ENCODE results near the gene HHIPL1. TPM values are rescaled to one million over a fixed set of nuclear protein-coding genes. Genes with fewer than 3 reads are reported as not detected.

The HHIPL1 gene
- total RNA-seq, 4 donors from 2014 or later: 2.6 to 3.9 (median 3.1) TPM

- H3K27ac ChIP-seq: no peak overlapping the region
- 66 to 74% methylated on average over 8 of the region's 8 CpGs for WGBS, 2 donors
- no peak for TF ChIP-seq CTCF (IDR thresholded peaks at IDR 0.05)
- no peak for TF ChIP-seq EP300 (IDR thresholded peaks at IDR 0.05)
- no peak for TF ChIP-seq POLR2A (IDR thresholded peaks at IDR 0.05)
- H3K27me3 ChIP-seq: no peaks in the 10 kb centered on the region
- no peaks in the 10 kb centered on the region for H3K36me3 ChIP-seq
- peaks cover 0 to 31% (median 11%) of the 10 kb centered on the region in 4 donors for H3K4me1 ChIP-seq
- no peak for DNase-seq (ENCODE audit: low spot score in 2 of 2)
- no peak overlapping the region for H3K4me3 ChIP-seq
- H3K9me3 ChIP-seq: peaks cover 0 to 14% (median 0%) of the 10 kb centered on the region in 4 donors
Observed at GRCh38 chr14:99673305-99674063, 28.6 kb downstream of the HHIPL1 start.

- DNase-seq (ENCODE audit: low spot score in 2 of 2): no peak
- Histone ChIP-seq H3K27ac (no peak overlapping the region), H3K4me3 (no peak overlapping the region), H3K4me1 (peaks cover 0 to 31% (median 11%) of the 10 kb centered on the region in 4 donors), H3K9me3 (peaks cover 0 to 21% (median 0%) of the 10 kb centered on the region in 4 donors), H3K27me3 (no peaks in the 10 kb centered on the region), H3K36me3 (no peaks in the 10 kb centered on the region)
- WGBS, 2 donors: 88% methylated on average over 9 of the region's 9 CpGs
- TF ChIP-seq POLR2A (IDR thresholded peaks at IDR 0.05) (no peak), CTCF (IDR thresholded peaks at IDR 0.05) (no peak), EP300 (IDR thresholded peaks at IDR 0.05) (no peak)
Observed at GRCh38 chr14:99674064-99674650, 29.2 kb downstream of the HHIPL1 start.

- H3K36me3 ChIP-seq: no peaks in the 10 kb centered on the region
- peaks cover 0 to 31% (median 11%) of the 10 kb centered on the region in 4 donors for H3K4me1 ChIP-seq
- H3K4me3 ChIP-seq: no peak overlapping the region
- no peaks in the 10 kb centered on the region for H3K27me3 ChIP-seq
- peaks cover 0 to 23% (median 0%) of the 10 kb centered on the region in 4 donors for H3K9me3 ChIP-seq
- 73 to 77% methylated on average over 43 to 48 of the region's 60 CpGs for WGBS, 2 donors
- no peak overlapping the region for H3K27ac ChIP-seq
- no peak for DNase-seq (ENCODE audit: low spot score in 2 of 2)
- TF ChIP-seq POLR2A (IDR thresholded peaks at IDR 0.05): no peak
Observed at GRCh38 chr14:99674776-99675381, 29.9 kb downstream of the HHIPL1 start.

- Histone ChIP-seq H3K4me1 (peaks cover 0 to 28% (median 10%) of the 10 kb centered on the region in 4 donors), H3K27me3 (no peaks in the 10 kb centered on the region), H3K36me3 (no peaks in the 10 kb centered on the region), H3K27ac (no peak overlapping the region), H3K4me3 (no peak overlapping the region), H3K9me3 (peaks cover 0 to 23% (median 0%) of the 10 kb centered on the region in 4 donors)
- TF ChIP-seq CTCF (IDR thresholded peaks at IDR 0.05): no peak
- no peak for TF ChIP-seq POLR2A (IDR thresholded peaks at IDR 0.05)
- TF ChIP-seq EP300 (IDR thresholded peaks at IDR 0.05): no peak
- 69 to 76% methylated on average over 13 to 42 of the region's 42 CpGs for WGBS, 2 donors
- DNase-seq (ENCODE audit: low spot score in 2 of 2): no peak
Observed at GRCh38 chr14:99675382-99675835, 30.5 kb downstream of the HHIPL1 start.

- no peak for TF ChIP-seq EP300 (IDR thresholded peaks at IDR 0.05)
- no peak for TF ChIP-seq POLR2A (IDR thresholded peaks at IDR 0.05)
- no peak for TF ChIP-seq CTCF (IDR thresholded peaks at IDR 0.05)
- no peak overlapping the region for H3K27ac ChIP-seq
- no peak overlapping the region for H3K4me3 ChIP-seq
- peaks cover 0 to 23% (median 9%) of the 10 kb centered on the region in 4 donors for H3K4me1 ChIP-seq
- no peaks in the 10 kb centered on the region for H3K36me3 ChIP-seq
- WGBS, 2 donors: 62 to 65% methylated on average over 10 of the region's 10 CpGs
- no peak for DNase-seq (ENCODE audit: low spot score in 2 of 2)
- no peaks in the 10 kb centered on the region for H3K27me3 ChIP-seq
- H3K9me3 ChIP-seq: peaks cover 0 to 23% (median 0%) of the 10 kb centered on the region in 4 donors
Observed at GRCh38 chr14:99675951-99676350, 31.0 kb downstream of the HHIPL1 start.

All from tibial nerve (tissue), 4 donors.